Hematopoietic multipotent progenitor cell treated with erythropoietin and hydrocortisone succinate and interleukin-3 and kit ligand, for 8 days (in vitro differentiated cells): ENCODE data around the gene UQCC5.

Source experiments
- DNase-seq: peaks from one replicate; pipeline ENCODE4 v3.0.0-alpha.2; 2015

The UQCC5 gene, protein sequence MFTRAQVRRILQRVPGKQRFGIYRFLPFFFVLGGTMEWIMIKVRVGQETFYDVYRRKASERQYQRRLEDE

DNA sequence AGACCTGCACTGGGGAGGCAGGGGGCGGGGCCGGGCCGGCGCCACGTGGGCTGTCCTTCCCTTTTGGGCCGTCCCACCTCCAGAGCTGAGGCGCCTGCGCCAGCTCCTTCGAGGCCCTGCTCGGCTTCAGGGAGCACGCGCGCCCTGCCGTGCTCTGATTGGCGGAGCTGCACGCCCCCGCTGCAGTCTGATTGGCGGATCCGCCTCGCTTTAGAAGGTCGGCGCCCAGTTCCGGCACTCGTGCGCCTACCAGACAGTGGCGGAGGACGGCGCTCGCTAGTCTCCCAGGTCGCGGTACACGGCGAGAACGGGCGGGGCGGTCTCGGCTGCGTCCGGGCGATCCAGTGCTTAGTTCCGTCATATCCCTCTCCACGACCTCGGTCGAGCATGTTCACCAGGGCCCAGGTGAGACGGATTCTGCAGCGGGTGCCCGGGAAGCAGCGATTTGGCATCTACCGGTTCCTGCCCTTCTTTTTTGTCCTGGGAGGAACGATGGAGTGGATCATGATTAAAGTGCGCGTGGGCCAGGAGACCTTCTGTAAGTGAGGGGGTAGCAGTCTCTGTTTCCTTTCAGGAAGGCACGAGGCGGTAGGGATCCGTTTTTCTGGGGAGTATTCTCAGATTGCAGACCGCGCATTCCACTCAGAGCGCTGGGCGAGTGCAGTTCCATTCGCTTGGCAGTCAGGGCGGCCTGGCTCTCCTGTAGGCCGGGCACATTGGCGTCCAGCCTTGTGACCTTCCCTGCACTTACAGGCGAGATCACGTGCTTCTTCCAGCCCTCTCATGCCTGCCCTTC lies at the start of gene UQCC5:
Gene UQCC5 (plus strand): TSS at position 237 of the 796 bp plus-strand sequence. CDS start 151 bp downstream, at position 388.
- DNase-seq, result peak; percentile 98

DNA sequence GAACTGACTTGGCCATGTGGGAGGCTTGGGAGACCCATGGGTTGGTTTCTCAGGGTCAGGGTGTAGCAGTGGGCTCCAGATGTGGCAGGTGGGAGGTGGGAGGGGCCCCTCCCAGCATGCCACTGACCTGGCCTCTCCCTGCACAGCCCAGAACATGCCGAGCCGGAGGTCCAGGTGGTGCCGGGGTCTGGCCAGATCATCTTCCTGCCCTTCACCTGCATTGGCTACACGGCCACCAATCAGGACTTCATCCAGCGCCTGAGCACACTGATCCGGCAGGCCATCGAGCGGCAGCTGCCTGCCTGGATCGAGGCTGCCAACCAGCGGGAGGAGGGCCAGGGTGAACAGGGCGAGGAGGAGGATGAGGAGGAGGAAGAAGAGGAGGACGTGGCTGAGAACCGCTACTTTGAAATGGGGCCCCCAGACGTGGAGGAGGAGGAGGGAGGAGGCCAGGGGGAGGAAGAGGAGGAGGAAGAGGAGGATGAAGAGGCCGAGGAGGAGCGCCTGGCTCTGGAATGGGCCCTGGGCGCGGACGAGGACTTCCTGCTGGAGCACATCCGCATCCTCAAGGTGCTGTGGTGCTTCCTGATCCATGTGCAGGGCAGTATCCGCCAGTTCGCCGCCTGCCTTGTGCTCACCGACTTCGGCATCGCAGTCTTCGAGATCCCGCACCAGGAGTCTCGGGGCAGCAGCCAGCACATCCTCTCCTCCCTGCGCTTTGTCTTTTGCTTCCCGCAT lies 49.2 kb upstream of the UQCC5 start:
- no peak for DNase-seq

DNA sequence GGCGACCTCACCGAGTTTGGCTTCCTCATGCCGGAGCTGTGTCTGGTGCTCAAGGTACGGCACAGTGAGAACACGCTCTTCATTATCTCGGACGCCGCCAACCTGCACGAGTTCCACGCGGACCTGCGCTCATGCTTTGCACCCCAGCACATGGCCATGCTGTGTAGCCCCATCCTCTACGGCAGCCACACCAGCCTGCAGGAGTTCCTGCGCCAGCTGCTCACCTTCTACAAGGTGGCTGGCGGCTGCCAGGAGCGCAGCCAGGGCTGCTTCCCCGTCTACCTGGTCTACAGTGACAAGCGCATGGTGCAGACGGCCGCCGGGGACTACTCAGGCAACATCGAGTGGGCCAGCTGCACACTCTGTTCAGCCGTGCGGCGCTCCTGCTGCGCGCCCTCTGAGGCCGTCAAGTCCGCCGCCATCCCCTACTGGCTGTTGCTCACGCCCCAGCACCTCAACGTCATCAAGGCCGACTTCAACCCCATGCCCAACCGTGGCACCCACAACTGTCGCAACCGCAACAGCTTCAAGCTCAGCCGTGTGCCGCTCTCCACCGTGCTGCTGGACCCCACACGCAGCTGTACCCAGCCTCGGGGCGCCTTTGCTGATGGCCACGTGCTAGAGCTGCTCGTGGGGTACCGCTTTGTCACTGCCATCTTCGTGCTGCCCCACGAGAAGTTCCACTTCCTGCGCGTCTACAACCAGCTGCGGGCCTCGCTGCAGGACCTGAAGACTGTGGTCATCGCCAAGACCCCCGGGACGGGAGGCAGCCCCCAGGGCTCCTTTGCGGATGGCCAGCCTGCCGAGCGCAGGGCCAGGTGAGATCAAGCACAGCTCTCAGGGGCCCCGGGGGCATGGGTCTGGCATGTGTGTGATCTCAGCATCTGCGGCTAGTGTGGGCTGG lies 48.4 kb upstream of the UQCC5 start:
- no peak for DNase-seq

GRCh38 chr3:52488746-52489145 lies 47.7 kb upstream of the UQCC5 start:
- no peak for DNase-seq

GRCh38 chr3:52489453-52489852 lies 47.0 kb upstream of the UQCC5 start:
- no peak for DNase-seq

DNA sequence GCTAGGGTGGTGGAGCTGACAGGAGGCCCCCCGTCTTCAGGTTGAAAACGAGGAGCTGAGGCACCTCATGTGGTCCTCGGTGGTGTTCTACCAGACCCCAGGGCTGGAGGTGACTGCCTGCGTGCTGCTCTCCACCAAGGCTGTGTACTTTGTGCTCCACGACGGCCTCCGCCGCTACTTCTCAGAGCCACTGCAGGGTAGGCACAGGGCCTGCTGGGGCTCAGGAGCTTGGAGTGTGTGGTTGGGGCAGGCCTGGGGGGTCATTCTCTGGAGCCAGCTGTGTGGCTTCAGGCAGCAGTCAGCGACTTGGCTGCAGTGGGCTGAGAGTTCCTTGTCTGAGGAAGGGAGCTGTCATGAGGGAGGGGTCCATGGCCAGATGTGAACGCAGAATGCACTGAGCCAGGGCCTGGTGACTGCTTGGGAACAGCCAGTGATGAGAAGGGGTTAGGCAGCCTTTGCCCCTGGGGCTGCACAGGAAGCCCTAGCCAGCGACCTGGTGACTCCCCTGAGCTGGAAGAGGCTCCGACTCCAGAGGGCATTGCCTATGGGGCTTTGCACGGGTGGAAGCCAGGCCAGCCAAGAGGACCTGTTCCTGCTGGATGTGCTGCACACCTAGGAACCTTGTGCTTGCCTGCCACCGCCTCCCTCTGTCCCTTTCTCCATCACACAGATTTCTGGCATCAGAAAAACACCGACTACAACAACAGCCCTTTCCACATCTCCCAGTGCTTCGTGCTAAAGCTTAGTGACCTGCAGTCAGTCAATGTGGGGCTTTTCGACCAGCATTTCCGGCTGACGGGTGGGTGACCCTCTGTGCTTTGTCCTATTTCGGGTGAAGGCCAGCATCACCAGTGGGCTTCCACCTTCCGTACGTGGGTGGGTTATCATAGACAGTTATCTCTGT lies 46.1 kb upstream of the UQCC5 start:
- no peak for DNase-seq

- no peak for DNase-seq
Measured at GRCh38 chr3:52490939-52491526, 45.4 kb upstream of the UQCC5 start.

DNA sequence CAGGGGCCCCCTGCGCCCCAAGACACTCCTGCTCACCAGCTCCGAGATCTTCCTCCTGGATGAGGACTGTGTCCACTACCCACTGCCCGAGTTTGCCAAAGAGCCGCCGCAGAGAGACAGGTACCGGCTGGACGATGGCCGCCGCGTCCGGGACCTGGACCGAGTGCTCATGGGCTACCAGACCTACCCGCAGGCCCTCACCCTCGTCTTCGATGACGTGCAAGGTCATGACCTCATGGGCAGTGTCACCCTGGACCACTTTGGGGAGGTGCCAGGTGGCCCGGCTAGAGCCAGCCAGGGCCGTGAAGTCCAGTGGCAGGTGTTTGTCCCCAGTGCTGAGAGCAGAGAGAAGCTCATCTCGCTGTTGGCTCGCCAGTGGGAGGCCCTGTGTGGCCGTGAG lies 44.3 kb upstream of the UQCC5 start:
- DNase-seq, result no peak

- DNase-seq, result no peak
Measured at GRCh38 chr3:52493232-52494017, 43.0 kb upstream of the UQCC5 start.

DNA sequence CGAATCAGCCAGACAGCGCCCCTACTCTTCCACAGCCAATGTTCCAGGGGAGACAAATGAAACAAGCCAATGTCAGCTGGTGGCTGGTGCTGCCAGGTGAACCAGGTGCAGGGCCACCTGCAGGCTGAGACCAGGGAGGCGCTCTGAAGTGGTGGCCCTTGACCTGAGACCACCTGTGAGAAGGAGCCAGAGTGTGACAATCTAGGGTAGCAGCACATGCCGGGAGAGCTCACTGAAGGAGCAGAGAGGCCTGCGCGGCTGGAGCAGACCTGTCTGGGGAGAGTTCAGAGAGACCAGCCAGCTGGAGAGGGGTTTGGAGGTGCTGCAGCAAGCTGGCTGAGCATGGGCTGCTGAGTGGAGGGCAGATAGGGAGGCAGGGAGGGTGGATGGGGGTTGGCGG lies 42.0 kb upstream of the UQCC5 start:
- no peak for DNase-seq

GRCh38 chr3:52494886-52495495 lies 41.4 kb upstream of the UQCC5 start, which contains the start of gene STAB1:
Gene STAB1 (plus strand): TSS chr3:52495338. CDS start chr3:52495414, 76 bp downstream.
- DNase-seq, result no peak

DNA sequence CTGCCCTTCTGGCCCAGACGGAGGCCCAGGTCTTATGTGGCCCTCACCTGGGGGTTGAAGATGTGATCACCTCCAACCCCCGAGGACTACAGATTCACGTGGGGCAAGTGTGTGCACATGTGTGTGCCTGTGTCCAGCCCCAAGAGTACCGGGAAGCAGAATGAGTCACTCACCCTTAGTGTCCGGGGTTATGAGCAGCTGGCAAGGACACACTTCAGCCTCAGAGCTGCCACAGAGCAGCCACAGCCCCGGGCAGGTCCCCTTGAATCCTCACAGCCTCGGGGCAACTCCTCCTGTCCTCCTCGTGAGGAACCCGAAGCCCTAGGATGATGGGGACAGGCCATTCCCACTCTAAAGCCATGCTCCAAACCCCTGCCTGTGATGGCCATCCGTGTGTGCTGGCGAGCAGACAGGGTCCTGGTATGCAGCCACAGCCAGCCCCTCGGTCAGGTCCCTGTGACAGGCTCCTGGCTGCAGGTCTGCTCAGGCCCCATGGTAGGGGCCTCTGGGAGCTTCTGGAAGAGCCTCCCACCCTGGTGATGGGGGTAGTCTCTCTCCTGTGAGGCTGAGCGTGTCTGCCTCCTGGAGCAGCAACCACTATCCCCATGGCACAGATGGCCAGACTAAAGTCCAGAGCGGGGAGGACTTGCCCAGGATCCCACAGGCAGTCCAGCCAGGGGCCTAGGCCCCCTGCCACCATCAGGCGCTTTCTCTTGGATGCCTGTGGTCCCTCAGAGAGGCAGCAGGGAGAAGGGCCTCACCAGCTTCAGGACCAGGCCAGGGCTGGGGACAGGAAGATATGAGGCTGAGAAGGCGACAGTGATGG lies 40.4 kb upstream of the UQCC5 start:
- DNase-seq, result no peak

GRCh38 chr3:52498137-52499054 lies 38.0 kb upstream of the UQCC5 start:
- DNase-seq, result peak; percentile 38

- DNase-seq, result no peak
Measured at GRCh38 chr3:52501046-52501445, 35.4 kb upstream of the UQCC5 start.

DNA sequence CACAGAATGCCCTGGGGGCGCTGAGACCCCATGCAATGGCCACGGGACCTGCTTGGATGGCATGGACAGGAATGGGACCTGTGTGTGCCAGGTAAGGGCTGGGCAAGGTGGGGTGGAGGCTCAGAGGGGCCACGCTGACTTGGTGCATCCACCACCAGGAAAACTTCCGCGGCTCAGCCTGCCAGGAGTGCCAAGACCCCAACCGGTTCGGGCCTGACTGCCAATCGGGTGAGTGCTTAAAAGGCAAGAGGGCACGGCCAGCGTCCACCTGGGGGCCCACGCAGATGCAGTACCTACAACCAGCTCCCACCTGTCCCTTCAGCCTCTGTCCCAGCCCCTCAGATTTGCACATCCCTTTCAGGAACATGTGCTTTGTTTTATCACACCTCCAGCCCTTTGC lies 34.4 kb upstream of the UQCC5 start:
- no peak for DNase-seq

GRCh38 chr3:52502808-52503350 lies 33.5 kb upstream of the UQCC5 start:
- DNase-seq, result no peak

DNA sequence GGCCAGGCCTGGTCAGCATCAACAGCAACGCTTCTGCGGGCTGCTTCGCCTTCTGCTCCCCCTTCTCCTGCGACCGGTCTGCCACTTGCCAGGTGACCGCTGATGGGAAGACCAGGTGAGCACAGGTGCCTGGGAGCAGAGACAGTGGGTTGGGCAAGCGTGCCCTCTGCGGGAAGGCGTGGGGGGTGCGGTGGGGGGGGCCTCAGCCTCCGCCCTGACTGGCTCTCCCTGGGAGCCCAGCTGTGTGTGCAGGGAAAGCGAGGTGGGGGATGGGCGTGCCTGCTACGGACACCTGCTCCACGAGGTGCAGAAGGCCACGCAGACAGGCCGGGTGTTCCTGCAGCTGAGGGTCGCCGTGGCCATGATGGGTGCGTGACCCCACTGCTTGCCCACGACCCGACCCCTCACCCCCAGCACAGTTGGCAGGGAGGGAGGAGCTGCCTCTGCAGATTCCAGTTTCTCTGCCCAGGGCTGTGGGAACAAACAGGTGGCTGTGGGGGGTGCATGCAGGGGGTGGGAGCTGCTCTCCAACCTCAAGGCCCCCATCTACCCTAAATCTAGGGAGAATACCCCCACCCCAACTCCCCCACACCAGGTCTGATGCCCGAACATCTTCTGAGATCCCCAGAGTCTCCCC lies 32.5 kb upstream of the UQCC5 start:
- DNase-seq, result no peak
